ENCODE measurements around the gene MRPL44.
"Not testable (repeated sequence)": the region's sequence is repeated elsewhere in the genome, so short reads cannot be mapped to it uniquely, and the experiment has no call there.

The MRPL44 gene

DNA sequence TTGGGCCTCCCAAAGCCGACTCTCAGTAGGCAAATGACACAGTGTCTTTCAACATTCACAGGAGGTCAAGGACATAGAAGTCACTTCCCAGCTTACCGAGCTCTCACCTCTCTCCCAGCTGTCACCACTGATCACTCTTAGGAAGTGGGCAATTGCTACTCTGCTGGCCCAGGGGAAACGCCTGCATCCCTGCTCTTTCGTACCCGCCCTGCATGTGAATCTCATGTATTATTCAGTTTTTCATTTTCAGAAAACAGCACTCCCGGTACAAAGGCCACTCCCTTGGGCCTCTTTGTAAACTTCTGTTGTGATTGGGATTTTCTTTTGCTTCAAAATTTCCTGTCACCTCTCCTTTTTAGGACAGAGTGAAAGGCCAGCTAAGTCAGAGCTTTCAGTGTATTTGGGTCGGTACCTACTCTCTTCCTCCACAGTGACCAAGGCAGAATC is 15.4 kb downstream of the MRPL44 start:
- no peak for DNase-seq

DNA sequence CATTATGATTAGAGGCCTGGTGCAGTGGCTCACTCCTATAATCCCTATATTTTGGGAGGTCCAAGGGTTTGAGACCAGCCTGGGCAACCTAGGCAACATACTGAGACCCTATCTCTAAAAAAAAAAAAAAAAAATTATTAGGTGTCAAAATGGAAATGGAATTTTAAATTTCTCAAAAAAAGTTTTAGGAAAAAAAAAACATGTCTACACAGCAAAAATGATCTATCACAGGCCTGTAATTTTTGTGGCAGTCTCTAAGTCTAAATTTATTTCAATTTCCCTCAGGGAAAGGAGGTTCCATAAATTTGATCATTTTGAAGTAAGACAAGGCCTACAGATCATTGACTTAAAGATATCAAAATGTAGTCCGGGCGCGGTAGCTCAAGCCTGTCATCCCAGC is 16.3 kb downstream of the MRPL44 start:
- DNase-seq: no peak

DNA sequence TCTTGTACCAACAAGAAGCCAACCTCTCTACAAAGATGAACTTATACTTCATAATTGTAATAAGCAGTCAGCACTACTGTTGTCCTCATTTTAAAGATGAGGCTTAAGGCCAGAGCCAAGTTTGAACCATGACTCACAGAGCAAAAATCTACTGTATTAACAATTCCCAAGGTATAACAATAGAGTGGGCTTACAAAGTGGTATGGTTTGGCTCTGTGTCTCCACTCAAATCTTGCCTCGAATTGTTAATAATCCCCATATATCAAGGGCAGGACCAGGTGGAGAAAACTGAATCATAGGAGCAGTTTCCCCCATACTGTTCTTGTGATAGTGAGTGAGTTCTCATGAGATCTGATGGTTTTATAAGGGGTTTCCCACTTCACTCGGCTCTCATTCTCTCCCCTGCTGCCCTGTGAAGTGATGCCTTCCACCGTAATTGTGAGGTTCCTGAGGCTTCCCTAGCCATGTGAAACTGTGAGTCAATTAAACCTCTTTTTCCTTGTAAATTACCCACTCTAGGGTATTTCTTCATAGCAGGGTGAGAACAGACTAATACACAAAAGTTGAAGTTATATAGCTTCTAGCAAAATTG is 19.5 kb downstream of the MRPL44 start:
- DNase-seq: no peak

DNA sequence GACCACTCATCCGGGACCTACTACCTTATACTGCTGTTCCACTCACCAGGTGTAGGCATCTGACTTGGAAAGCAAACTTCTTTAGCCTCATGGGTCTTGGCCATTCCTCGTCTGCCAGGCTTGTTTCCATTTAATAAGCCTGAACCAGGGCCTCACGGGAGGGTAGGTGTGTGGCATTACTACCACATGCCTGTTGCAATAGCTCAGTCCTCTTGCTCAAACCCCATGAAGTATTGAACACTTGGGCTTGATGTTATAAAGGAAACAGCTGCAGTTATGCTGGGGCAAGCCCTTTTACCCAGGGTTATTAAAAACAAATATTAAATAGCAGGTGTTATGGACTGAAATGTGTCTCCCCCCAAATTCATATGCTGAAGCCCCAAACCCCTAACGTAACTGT is 21.2 kb downstream of the MRPL44 start:
- no peak for DNase-seq

DNA sequence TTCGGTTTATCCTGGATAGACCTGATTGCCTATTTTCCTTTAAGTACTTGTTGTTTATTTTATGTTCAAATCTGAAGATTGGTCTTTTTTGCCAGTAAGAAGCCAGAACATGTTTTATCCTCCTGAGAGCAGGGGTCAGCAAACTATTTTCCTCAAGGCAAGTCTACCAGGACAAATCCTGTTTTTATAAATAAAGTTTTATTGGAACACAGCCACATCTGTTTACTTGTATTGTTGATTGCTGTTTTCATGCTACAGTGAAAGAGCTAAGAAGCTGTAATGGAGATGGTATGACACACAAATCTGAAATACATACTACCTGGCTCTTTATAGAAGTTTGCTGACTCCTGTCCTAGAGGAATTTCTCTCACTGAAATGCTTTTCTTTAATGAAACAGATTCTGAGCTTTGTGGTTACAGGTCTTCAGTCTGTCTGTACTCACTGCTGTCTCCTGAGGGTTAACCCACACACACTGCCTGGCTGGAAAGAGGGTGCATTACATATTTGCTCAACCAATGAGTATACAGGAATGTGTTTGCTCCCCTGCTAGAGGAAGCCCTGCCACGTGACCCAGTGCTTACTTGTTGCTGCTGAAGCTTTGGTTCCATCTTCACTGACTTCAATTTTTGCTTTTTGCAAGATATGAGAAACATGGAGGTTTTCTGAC is 22.6 kb downstream of the MRPL44 start:
- no peak for DNase-seq

DNA sequence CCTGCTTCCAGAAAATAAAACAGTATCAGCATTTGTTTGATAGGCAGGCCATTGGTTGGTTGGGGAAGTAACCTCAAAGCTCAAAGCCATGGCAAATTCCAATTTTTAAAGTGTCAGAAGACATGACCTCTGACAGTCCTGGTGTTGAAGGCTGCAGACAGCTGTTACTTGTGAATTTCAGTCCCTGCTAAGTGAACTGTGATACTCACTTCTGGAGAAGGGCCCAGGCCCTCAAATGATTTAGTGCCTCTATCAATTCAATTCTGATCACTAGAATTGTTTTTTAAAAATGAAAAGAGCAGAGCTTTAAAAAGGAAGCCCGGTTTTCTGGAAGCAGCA is 23.1 kb downstream of the MRPL44 start:
- no peak for DNase-seq

DNA sequence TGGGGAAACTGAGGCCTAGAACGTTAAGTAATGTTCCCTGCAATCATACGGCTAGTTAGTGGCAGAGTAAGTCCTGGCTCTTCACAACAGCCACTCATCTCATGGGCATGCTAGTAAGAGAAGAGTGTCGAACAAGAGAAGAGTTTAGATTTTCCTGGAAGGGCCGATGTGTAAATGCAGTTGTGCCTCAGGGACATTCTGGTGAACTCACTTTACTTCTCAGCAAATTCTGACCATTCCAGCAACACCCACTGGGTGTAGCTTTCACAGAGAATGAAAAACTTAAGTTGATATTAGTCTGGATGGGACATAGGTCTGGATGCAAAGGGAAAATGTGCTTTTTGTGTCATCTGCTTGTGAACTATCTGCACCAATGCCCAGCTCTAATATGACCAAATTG is 23.5 kb downstream of the MRPL44 start:
- no peak for DNase-seq

DNA sequence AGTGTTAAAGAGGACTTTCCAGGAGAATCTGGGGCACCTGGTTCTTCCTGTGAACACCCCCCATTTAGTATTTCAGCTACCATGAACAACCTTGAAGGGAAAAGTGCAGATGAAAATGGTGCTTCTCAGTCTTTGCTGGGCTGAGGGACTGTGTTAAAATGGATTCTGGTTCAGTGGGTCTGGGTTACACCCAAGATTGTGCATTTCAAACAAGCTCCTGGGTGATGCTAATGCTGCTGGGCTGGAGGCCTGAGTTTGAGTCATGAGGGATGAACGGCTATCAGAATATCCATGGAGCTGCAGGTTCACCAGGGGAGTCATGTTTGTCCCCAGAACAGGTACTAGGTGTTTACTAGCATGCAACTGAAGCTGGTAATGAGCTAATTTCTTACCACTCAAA is 24.0 kb downstream of the MRPL44 start:
- no peak for DNase-seq

DNA sequence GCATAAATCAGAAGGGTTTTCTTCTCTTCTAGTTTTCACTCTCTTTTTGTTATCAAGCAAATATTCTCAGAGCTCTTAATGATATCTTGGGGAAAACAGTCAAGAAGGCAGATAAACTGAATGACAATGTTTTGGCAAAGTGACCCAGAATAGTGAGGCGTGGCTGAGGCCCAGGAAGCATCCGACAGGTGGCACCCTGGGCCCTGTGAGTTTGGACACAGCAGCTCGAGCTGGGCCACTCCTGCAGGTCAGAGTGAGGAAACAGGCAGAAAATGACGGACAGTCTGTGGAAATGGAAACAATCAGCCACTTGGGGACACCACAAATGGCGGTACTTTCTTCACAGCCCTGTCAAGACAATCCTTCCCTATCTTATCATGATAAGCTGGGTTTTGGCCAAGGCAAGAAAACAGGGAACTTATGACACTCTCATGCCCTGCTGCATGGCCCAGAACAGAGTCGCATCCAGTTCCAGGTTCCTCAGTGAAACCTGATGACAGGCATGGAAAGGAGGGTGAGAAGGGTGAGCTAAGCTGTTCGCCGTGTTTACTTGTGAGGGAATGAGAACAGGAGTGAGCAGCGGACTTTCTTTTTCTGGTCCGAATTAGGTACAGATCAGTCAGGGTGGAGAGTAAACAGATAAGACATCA is 32.1 kb downstream of the MRPL44 start:
- no peak for DNase-seq

DNA sequence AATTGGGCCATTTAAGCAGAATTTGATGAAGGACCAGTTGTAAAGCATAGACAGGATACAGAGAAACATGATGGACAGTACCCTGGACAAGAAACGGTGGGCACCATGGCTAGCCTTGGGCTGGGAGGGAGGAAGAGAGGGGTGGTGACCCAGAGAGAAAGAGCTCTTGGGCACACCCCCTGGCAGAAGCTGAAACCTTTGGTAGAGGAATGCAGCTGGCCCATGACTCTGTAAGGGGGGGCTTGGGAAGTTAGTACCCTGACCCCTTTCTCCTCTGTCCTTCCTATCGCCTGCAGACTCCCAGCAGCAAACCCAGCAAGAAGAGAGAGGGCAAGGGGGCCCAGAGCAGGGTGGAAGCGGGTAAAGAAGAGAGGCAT is 32.6 kb downstream of the MRPL44 start:
- no peak for DNase-seq

DNA sequence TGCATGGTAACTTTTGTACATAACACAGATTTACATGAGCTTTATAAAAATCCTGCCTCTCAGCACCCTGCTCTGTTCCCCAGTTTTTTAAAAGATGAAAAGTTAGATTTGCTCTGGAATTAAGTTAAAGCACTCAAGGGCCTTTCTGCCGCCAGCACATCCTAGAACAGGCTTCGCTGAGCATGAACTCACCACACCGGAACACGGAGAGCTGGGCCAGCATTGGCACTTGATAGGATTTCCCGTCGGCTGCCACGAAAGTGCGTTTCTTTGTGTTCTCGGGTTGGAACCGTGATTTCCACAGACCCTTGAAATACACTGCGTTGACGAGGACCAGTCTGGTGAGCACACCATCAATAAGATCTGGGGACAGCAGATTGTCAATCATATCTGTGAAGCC is 34.3 kb downstream of the MRPL44 start:
- DNase-seq: no peak

DNA sequence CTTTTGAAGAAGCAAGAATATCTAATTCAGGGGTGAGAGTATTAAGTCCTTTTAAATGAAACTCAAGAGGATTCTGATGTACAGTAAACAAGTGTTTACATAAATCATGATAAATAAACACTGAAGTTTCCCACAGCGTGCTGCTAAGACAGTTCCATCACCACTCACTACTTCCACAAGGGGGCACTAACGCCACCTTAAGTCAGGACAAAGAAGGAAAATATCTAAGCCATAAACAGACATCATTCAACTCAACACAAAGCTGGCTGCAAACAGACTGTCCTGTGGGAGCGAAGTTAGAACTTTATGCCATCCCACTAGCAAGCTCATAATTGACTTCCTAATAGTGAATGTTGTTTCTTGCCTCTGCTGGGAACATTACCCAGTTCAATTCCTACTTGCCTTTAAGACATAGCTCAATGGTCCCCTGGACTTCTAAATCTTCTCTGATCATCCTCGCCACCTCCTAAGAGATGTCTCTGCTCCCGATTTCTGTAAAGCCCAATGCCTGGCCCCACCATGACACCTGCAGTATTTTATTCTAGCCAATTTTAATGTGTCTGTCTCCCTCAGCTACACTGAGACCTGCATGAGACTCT is 36.5 kb downstream of the MRPL44 start:
- DNase-seq: peak; percentile 25

DNA sequence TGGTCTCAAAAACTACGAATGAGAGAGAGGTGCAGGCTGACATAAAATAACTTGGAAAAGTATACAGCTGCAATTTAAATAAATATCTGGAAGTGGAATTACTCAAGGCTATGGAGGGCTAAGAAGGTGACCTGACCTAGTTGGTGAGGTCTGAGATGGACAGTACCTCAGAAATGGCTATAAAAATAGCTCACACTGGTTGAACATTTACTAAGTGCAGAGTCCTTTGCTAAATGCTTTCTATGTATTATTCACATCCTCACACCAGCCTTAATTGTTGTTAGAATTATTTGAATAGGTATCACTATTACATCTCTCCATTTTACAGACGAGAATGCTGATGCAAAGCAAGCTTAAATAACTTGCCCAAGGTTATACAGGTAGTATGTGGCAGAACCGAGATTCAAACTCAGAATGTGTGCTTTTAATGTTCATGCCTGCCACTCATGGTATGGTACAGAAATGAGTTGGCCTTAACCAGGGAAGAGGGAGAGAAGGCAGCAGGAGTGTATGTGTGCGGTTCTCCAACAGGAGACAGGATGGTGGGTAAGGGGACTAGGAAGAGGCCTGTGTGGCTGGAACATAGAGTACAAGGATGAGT is 37.4 kb downstream of the MRPL44 start:
- DNase-seq: no peak

DNA sequence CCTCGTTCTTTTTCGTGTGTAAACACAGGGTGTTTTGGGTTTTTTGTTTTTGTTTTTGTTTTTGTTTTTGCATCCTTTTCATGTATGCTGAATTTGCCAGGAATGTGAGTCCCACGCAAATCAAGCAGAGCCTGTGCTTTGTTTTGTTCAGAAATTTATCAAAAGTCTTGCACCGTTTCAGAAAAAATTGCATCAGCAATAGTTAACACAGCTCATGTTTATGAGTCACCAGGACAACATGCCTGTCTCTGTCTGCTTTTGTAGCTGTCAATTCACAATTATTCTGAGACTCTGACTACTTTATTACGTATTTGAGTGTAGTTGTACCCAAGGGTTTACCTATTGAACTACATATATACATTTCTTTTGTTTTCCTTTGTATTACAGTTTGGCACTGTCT is 38.3 kb downstream of the MRPL44 start:
- no peak for DNase-seq

DNA sequence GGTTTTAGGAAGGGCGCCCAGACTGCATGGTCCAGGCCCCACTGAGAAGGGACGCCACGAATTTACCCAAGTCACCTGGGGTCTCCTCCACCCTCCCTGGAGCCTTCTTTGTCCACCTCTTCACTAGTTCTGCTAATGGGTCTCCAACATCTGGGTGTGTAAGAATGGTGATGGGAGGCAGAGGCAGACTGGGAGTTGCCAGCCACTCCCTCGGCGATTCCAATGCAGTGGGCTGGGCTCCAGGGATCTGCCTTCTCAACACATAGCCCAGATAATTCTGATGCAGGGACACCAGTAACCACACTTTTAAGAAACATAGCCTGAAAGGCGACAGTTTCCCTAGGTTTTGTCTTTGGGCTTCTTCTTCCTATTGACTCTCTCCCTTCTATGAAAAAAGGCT is 39.1 kb downstream of the MRPL44 start:
- DNase-seq: no peak

DNA sequence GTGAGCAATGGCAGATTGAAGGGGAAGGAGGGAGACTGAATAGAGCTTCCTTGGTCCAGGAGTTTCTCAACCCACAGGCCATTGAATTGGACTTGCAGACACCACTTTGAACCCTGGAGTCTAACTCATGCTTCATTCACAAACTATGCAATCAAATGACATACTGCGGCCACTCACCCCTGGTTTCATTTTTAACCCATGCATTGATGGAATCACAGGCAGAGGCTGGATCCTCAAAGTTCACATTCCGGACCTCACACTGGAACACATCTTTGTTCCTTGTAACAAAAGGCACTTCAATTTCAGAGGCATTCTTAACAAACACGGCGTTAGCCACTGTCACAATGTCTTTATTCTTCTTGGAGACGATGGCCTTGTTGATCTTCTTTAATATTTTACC is 40.7 kb downstream of the MRPL44 start:
- DNase-seq: no peak

DNA sequence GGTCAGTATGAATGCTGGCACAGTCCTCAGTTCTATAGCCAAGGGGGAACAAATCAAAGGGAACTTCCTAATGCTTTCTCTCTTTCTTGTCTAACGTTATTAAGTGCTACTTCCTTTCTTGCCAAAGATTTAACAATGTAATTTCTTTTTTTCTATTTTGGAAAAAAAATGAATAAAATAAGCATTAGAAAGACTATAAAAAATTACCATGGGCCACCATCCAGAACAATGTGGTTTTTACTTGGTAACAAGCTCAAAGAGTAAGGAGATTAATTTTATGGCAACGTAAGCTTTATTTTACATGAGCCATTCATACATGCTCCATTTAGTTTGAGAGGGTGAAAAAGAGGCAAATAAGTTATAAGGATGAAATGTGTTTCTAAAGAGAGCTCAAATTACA is 41.7 kb downstream of the MRPL44 start:
- DNase-seq: no peak

DNA sequence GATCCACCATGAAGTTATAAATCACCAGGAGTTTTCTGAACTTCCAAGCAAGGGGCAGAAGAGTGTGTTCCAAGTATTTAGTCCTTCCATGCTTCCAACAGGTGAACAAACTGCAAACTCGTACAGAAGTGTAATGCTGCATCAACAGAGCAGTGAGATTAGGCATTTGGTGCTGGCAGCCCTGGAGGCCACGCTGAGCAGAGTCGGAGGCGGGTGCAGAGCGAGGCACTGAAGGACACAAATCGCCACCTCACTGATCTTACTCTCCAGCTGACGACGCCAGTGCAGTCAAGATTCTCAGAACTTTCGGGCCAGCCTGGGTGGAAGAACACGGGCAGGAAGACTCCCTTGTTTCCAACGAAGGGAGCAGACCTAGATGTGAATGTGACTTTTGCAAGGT is 42.6 kb downstream of the MRPL44 start:
- no peak for DNase-seq

DNA sequence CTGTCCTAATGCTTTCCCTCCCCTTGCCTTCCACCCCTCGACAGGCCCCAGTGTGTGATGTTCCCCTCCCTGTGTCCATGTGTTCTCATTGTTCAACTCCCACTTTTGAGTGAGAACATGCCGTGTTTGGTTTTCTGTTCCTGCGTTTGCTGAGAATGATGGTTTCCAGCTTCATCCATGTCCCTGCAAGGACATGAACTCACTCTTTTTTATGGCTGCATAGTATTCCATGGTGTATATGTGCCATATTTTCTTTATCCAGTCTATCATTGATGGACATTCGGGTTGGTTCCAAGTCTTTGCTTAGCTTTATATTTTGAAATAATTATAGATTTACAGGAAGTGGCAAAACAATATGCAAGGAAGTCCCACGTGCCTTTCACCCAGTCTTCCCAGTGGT is 43.4 kb downstream of the MRPL44 start:
- DNase-seq: not testable (repeated sequence)

DNA sequence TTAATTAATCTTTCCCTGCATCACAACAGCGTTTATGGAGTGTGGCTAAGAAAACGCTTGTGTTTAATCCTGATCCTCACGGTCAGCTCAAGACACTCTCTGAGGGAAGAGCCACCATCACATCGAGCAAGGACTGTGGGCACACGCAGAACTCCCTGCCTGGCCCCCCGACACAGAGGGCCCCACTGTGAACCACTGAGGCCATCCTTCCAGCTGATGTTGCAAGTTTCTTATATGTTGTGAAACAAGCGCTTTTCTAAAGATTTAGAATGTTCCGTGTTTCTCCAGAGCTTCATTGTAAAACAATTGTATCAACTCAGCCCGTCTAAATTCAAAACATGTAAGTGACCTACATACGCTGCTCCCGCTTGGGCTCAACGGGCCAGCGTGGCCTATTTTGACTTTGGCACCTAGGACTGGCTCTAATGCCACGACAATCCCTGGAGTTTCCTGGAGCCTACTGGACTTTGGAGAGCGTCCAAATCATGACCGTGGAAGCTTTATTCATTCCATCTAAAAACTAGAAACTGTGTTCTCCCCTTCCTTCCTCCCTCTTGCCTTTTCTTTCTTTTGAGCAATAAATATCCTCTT is 46.9 kb downstream of the MRPL44 start:
- no peak for DNase-seq

DNA sequence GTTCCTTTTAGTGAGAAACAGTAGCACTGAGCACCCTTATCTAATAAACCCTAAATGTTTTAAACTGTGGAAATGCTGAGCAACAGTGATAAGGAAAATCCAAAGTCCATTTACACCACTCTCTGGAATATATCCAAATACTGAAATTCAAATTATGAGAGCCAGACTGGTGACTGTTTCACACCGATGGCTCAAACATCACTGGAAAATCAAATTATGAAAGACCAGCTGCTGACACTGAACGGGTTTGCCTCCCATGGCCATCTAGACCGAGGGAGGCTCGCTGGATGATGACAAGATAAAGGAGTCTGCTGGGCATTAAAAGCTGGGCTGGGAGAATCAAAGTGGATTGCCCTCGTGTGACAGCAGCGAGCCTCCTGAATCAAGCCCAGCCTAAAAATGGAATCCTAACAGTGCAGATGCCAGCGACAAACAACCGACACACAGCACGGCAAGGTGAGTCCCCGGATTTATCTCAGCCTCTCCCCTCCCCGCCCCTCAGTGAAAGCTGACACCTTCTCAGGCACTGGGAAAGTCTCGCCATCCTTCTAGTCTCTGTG is 51.5 kb downstream of the MRPL44 start:
- DNase-seq: no peak

DNA sequence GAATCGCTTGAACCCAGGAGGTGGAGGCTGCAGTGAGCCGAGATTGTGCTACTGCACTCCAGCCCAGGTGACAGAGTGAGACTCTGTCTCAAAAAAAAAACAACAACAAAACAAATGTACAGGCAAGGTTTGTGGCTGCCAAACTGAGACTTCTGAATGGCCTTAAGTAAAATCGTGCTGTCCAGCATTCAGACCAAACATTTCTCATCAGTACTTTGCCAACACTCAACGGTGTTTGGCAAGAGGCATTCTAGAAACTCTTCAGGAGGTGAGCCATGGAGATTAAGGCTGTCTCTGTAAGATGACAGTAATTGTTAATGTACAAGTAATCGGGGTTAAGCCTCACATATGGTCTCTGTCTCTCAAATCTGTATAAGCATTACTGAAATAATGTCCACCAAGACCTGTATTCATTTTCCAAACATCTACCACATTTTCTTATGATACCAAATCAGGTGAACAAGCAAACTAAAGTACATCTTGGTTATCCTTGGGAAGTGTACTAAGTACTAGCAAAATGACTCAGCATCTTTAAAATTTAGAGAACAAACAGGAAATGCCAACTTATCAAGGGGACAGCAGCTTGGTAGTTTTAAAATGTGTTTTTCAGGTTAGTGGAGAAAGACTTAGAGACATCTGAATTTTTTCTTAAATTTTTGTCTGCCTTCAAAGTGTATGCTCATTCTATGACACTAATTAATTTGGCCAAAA is 52.5 kb downstream of the MRPL44 start:
- DNase-seq: no peak

DNA sequence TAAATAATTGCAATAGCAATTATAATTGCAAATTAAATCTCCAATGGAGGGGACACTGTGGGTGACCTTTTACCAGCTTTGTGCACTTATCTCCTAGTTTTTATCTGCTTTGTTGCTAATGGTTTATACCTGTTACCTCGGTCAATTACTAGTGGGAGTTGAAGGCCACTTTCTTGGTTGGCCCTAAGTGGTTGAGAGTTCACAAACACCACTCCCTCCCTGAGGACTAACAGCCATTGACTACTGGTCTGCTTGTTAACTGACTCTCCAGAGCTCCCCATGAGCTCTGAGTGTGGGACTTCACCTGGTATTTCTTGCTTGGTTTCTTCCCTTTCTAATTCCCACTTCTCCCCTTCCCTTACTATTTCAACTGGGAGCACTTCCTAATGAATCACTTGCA is 54.6 kb downstream of the MRPL44 start:
- no peak for DNase-seq

All from KG1 (cell line).